Esophagus muscularis mucosa (tissue), 3 donors: ENCODE data around the gene SPSB3.

Experiments
- CTCF ChIP-seq, 3 experiments: fragments of 200-600 bp in 2 of 3; fragments of 450-650 bp in 1 of 3; sonication (generic) in 2 of 3; IDR thresholded peaks; one replicate each; pipeline ENCODE4 v1.5.1; 2017 to 2019; ENCODE audit warnings: antibody characterized with exemption in 3 of 3, mild to moderate bottlenecking in 2 of 3, moderate library complexity in 1 of 3
- POLR2A ChIP-seq: fragments of 450-650 bp; IDR thresholded peaks from one replicate; pipeline ENCODE4 v1.6.1; 2017; ENCODE audit warnings: antibody characterized with exemption, moderate library complexity, mild to moderate bottlenecking, low read depth

- no peak for TF ChIP-seq POLR2A
- no peak for TF ChIP-seq CTCF (IDR thresholded peaks at IDR 0.05)
Measured at GRCh38 chr16:1780677-1781072, 1.7 kb downstream of the SPSB3 start.
